H1 (cell line): Measurements from ENCODE around the gene ZNF91. TPM values are rescaled to one million over a fixed set of nuclear protein-coding genes. Genes with fewer than 3 reads are reported as not detected.

Source experiments
- CTCF ChIA-PET: fragments of 300-600 bp; sonication (Branson Sonifier 250); formaldehyde crosslinking; loops from one replicate; lab custom pipeline; 2021; ENCODE audit not compliant: partially characterized antibody; lab: Charles Lee
- POLR2A ChIA-PET: fragments of 300-600 bp; sonication (Branson Sonifier 250); formaldehyde crosslinking; loops from one replicate; lab custom pipeline; 2021; ENCODE audit warnings: inconsistent platforms; ENCODE audit not compliant: partially characterized antibody; lab: Charles Lee
- DNase-seq, 2 experiments: peaks; one replicate each; pipeline versions ENCODE4 v3.0.0 to v3.0.0-alpha.2; 2010 to 2022; ENCODE audit warnings: low spot score in 2 of 2, low read depth in 1 of 2, mixed read lengths in 1 of 2
- FAIRE-seq: peaks from 2 replicates; lab custom pipeline; 2011; peaks lifted over from hg19 to GRCh38; lab: Jason Lieb, UNC
- H2AFZ ChIP-seq: 2 replicates; pipeline ENCODE4 v1.8.1; 2012; ENCODE audit warnings: low read length, inconsistent platforms
- H2AK5ac ChIP-seq: 2 replicates; pipeline ENCODE4 v1.6.1; 2013; ENCODE audit warnings: low read depth, low read length
- H2BK120ac ChIP-seq: replicated peaks from 2 replicates; pipeline ENCODE3; 2013; ENCODE audit warnings: low read depth, low read length, inconsistent platforms
- H2BK12ac ChIP-seq: 2 replicates; pipeline ENCODE4 v1.6.1; 2013; ENCODE audit warnings: low read depth, low read length
- H2BK15ac ChIP-seq: 2 replicates; pipeline ENCODE4 v1.6.1; 2013; ENCODE audit warnings: low read length
- H2BK20ac ChIP-seq: 2 replicates; pipeline ENCODE4 v1.6.1; 2013; ENCODE audit warnings: low read length
- H2BK5ac ChIP-seq: 2 replicates; pipeline ENCODE4 v1.6.1; 2013; ENCODE audit warnings: low read depth, low read length
- H3K14ac ChIP-seq: 2 replicates; pipeline ENCODE4 v1.6.1; 2013; ENCODE audit warnings: inconsistent platforms; ENCODE audit not compliant: insufficient read length
- H3K18ac ChIP-seq: 2 replicates; pipeline ENCODE4 v1.6.1; 2013; ENCODE audit warnings: low read length; ENCODE audit errors: extremely low read depth
- H3K23ac ChIP-seq: 2 replicates; pipeline ENCODE4 v1.6.1; 2013; ENCODE audit warnings: inconsistent platforms; ENCODE audit not compliant: insufficient read length
- H3K23me2 ChIP-seq: 2 replicates; pipeline ENCODE4 v1.6.1; 2013; ENCODE audit warnings: low read depth, low read length
- H3K27ac ChIP-seq: 2 replicates; pipeline ENCODE4 v1.6.1; 2011; ENCODE audit warnings: low read depth, low read length, inconsistent platforms
- H3K27me3 ChIP-seq, 4 experiments: replicated peaks in 1 of 4; 1 replicate in 1 of 4; 2 replicates in 3 of 4; pipeline versions ENCODE4 v1.6.1 to v1.8.1; 2011 to 2013; ENCODE audit warnings: low read length in 3 of 4, mild to moderate bottlenecking in 3 of 4, inconsistent platforms in 2 of 4, mixed read lengths in 2 of 4, moderate library complexity in 1 of 4; ENCODE audit not compliant: control insufficient read depth in 3 of 4, insufficient read depth in 3 of 4; ENCODE audit errors: extremely low read depth in 1 of 4
- H3K36me3 ChIP-seq, 4 experiments: 2 replicates each; pipeline versions ENCODE4 v1.6.1 to v1.8.1; 2011 to 2013; ENCODE audit warnings: mild to moderate bottlenecking in 4 of 4, low read length in 3 of 4, moderate library complexity in 2 of 4, control low read depth in 1 of 4, inconsistent platforms in 1 of 4; ENCODE audit not compliant: insufficient read depth in 4 of 4, control insufficient read depth in 2 of 4
- H3K4ac ChIP-seq: replicated peaks from 2 replicates; pipeline ENCODE3; 2013; ENCODE audit warnings: low read length, low read depth, mixed read lengths, inconsistent platforms; ENCODE audit not compliant: insufficient read length
- H3K4me1 ChIP-seq, 4 experiments: replicated peaks in 1 of 4; 1 replicate in 1 of 4; 2 replicates in 3 of 4; pipeline versions ENCODE4 v1.6.1 to v1.8.1; 2011 to 2013; ENCODE audit warnings: low read length in 3 of 4, inconsistent platforms in 2 of 4, mixed read lengths in 1 of 4; ENCODE audit not compliant: insufficient read depth in 4 of 4, control insufficient read depth in 3 of 4
- H3K4me2 ChIP-seq, 2 experiments: 2 replicates each; pipeline versions ENCODE4 v1.6.1 to v1.8.1; 2011 to 2013; ENCODE audit warnings: low read depth in 2 of 2, low read length in 2 of 2, control low read depth in 1 of 2, inconsistent platforms in 1 of 2, mild to moderate bottlenecking in 1 of 2; ENCODE audit not compliant: insufficient read depth in 1 of 2
- H3K4me3 ChIP-seq, 4 experiments: fragments of 200-600, 300-600 bp in 1 of 4; sonication (generic), shearing (Covaris generic), sonication (Bioruptor Twin) in 1 of 4; 2 replicates each; pipeline versions ENCODE4 v1.5.1 to v1.8.1; 2011 to 2016; ENCODE audit warnings: low read length in 4 of 4, low read depth in 3 of 4, control low read depth in 2 of 4, inconsistent platforms in 2 of 4, mild to moderate bottlenecking in 2 of 4, mixed read lengths in 1 of 4, moderate library complexity in 1 of 4; ENCODE audit not compliant: insufficient read depth in 2 of 4; ENCODE audit errors: extremely low read depth in 1 of 4
- H3K56ac ChIP-seq: replicated peaks from 2 replicates; pipeline ENCODE3; 2013; ENCODE audit warnings: low read depth, mild to moderate bottlenecking, mixed read lengths, low read length, inconsistent platforms; ENCODE audit not compliant: insufficient read length
- H3K79me1 ChIP-seq: 2 replicates; pipeline ENCODE4 v1.6.1; 2013; ENCODE audit warnings: low read depth, low read length, control low read depth
- H3K79me2 ChIP-seq, 2 experiments: 2 replicates each; pipeline versions ENCODE4 v1.6.1 to v1.8.1; 2012 to 2013; ENCODE audit warnings: low read length in 2 of 2, mild to moderate bottlenecking in 2 of 2, inconsistent platforms in 1 of 2; ENCODE audit not compliant: insufficient read depth in 2 of 2, control insufficient read depth in 1 of 2
- H3K9ac ChIP-seq, 4 experiments: replicated peaks in 1 of 4; 1 replicate in 1 of 4; 2 replicates in 3 of 4; pipeline versions ENCODE4 v1.6.1 to v1.8.1; 2011 to 2013; ENCODE audit warnings: low read depth in 3 of 4, low read length in 3 of 4, control low read depth in 2 of 4, mild to moderate bottlenecking in 2 of 4, moderate library complexity in 2 of 4, inconsistent platforms in 1 of 4; ENCODE audit errors: extremely low read depth in 1 of 4
- H3K9me3 ChIP-seq, 2 experiments: 2 replicates each; pipeline versions ENCODE4 v1.6.1 to v1.8.1; 2012 to 2013; ENCODE audit warnings: mild to moderate bottlenecking in 2 of 2, moderate library complexity in 2 of 2, control low read depth in 1 of 2, inconsistent platforms in 1 of 2, low read depth in 1 of 2, low read length in 1 of 2, mixed read lengths in 1 of 2; ENCODE audit not compliant: insufficient read depth in 2 of 2
- H4K20me1 ChIP-seq, 2 experiments: replicated peaks in 1 of 2; 2 replicates each; pipeline versions ENCODE3 to v1.8.1; 2011 to 2013; ENCODE audit warnings: inconsistent platforms in 2 of 2, low read length in 2 of 2, mild to moderate bottlenecking in 1 of 2; ENCODE audit not compliant: insufficient read depth in 2 of 2, control insufficient read depth in 1 of 2
- H4K5ac ChIP-seq: 2 replicates; pipeline ENCODE4 v1.6.1; 2013; ENCODE audit warnings: low read length, low read depth, mixed read lengths, inconsistent platforms; ENCODE audit not compliant: insufficient read length
- H4K8ac ChIP-seq: 2 replicates; pipeline ENCODE4 v1.8.0; 2013; ENCODE audit warnings: mild to moderate bottlenecking, moderate library complexity, low read length, inconsistent platforms; ENCODE audit not compliant: insufficient read depth; ENCODE audit errors: extremely low read depth
- H4K91ac ChIP-seq: replicated peaks from 2 replicates; pipeline ENCODE3; 2013; ENCODE audit warnings: low read length, mixed read lengths, inconsistent platforms; ENCODE audit not compliant: insufficient read length
- BRCA1 ChIP-seq: IDR thresholded peaks from 2 replicates; pipeline ENCODE4 v1.6.1; 2012; ENCODE audit warnings: low read depth, low read length, improper control_type of control experiment
- CTCF ChIP-seq, 3 experiments: IDR thresholded peaks; 1 replicate in 2 of 3; 2 replicates in 1 of 3; pipeline versions ENCODE4 v1.5.1 to v1.6.1; 2011; ENCODE audit warnings: low read length in 3 of 3, mild to moderate bottlenecking in 3 of 3, inconsistent platforms in 2 of 3, low read depth in 1 of 3, moderate library complexity in 1 of 3; ENCODE audit not compliant: insufficient read depth in 1 of 3; ENCODE audit errors: control extremely low read depth in 1 of 3
- RAD21 ChIP-seq, 2 experiments: IDR thresholded peaks in 1 of 2; conservative IDR thresholded peaks in 1 of 2; 2 replicates each; pipeline ENCODE4 v1.6.1; 2011; ENCODE audit warnings: low read depth in 2 of 2, low read length in 2 of 2, improper control_type of control experiment in 1 of 2, inconsistent platforms in 1 of 2, mild to moderate bottlenecking in 1 of 2, moderate library complexity in 1 of 2
- WGBS, 2 experiments: shearing (Covaris generic) in 1 of 2; methylation state at CpG; one replicate each; pipeline versions ENCODE4 v1.1.6 to v1.1.7; 2013 to 2015; ENCODE audit warnings: low lambda C conversion rate in 2 of 2, mixed read lengths in 2 of 2, inconsistent platforms in 1 of 2, low coverage in 1 of 2, missing lambda C conversion rate in 1 of 2; ENCODE audit not compliant: insufficient replicate concordance in 2 of 2, insufficient coverage in 1 of 2, insufficient read length in 1 of 2; ENCODE audit errors: extremely low coverage in 1 of 2, missing lambda C conversion rate in 1 of 2; 5-methylcytosine and 5-hydroxymethylcytosine counted together
- polyA plus RNA-seq, 7 experiments: library from polyadenylated mRNA; depleted of rRNA in 3 of 7; stranded (reverse) in 5 of 7; unstranded in 2 of 7; fragments of >200 nt in 5 of 7; fragments of 200-250 nt in 2 of 7; gene quantifications; 1 replicate in 5 of 7; 2 replicates in 1 of 7; 4 replicates in 1 of 7; pipeline versions ENCODE4 v1.2.1 to v1.2.3, GENCODE V29; 2011 to 2013; ENCODE audit warnings: missing spikeins in 2 of 7, mixed read lengths in 2 of 7
- total RNA-seq: library from RNA; stranded (reverse); fragmentation: NEBNext Ultra II Directional; extraction: Animal tissue kit (Norgen Biotek cat#: 25700); gene quantifications from 2 replicates; pipeline ENCODE4 v1.2.1, GENCODE V29; 2021

The ZNF91 gene
- total and polyA plus RNA-seq, 2 of the 8 experiments (the other 6 are each of a cell fraction or from before 2014, with no cell fraction given), result 16.5 to 35.1 TPM

DNA sequence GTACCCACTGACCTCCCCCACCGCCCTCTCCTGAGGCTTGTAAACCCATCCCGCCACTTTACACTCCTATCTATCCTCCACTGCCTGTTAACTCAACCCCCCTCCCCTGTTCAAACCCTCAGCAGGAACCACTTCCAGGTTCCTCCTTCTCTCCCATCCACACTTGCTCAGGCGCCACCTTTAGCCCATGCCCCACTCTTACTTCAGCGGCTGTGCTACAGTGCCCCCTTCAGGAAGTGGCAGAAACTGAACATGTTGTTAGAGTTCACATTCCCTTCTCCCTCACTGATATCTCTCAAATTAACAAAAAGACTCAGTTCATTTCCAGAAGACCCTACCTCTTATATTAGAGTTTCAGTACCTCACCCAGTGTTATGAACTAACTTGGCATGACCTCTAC is 49.4 kb downstream of the ZNF91 start:
- Histone ChIP-seq H4K20me1 (no peaks in the 10 kb centered on the region), H3K4me3 (no peak overlapping the region), H3K4ac (no peak overlapping the region), H4K5ac (no peak overlapping the region), H3K27me3 (no peaks in the 10 kb centered on the region), H3K56ac (no peak overlapping the region), H2AK5ac (no peak overlapping the region), H3K4me1 (no peaks in the 10 kb centered on the region), H3K23me2 (no peaks in the 10 kb centered on the region; the same call in 1 of the 2 replicates), H3K79me1 (peaks cover 5% of the 10 kb centered on the region; the same call in 1 of the 2 replicates), H3K23ac (no peak overlapping the region), H3K27ac (no peak overlapping the region), H4K91ac (no peak overlapping the region), H4K8ac (no peak overlapping the region), H2BK12ac (no peak overlapping the region), H3K9ac (no peak overlapping the region), H2BK120ac (no peak overlapping the region), H3K9me3 (peaks cover 28 to 32% of the 10 kb centered on the region in 2 experiments), H2BK20ac (no peak overlapping the region), H3K36me3 (peaks cover 0 to 32% (median 1%) of the 10 kb centered on the region in 4 experiments; a peak in 2 of 8 replicates), H3K18ac (no peak overlapping the region), H2BK15ac (no peak overlapping the region), H3K14ac (no peak overlapping the region), H2BK5ac (no peak overlapping the region; the same call in 1 of the 2 replicates), H2AFZ (no peak overlapping the region), H3K79me2 (peaks cover 3 to 21% of the 10 kb centered on the region in 2 experiments; a peak in 3 of 4 replicates), H3K4me2 (no peak overlapping the region)
- CTCF ChIA-PET, result interaction anchor here (1.2 to 1.7 kb wide), 2 partner anchors 10 to 66 kb away, joined by 5 read pairs; no protein-coding TSS in a partner anchor
- peak; percentile 68 to 77 for TF ChIP-seq RAD21 (IDR thresholded peaks at IDR 0.05 in 1 of 2, conservative IDR thresholded peaks at IDR 0.05 in 1 of 2; ENCODE audit: low read depth in 2 of 2, low read length in 2 of 2)
- TF ChIP-seq BRCA1, result no peak
- TF ChIP-seq CTCF (IDR thresholded peaks at IDR 0.05; ENCODE audit: control extremely low read depth in 1 of 3, insufficient read depth in 1 of 3, low read depth in 1 of 3, low read length in 3 of 3), result peak; percentile 64 to 74 (median 68)
- FAIRE-seq, result no peak
- POLR2A ChIA-PET, result interaction anchor here (0.7 kb wide), 1 partner anchor 474 kb away, joined by 4 read pairs; no protein-coding TSS in a partner anchor
- WGBS, 2 experiments, result 77% methylated on average over 2 of the region's 4 CpGs; no CpG with 5 or more reads in 1 of the 2 experiments
- DNase-seq, result peak; percentile 27 to 48
